Sigmoid colon (tissue), 7 donors: ENCODE measurements around the gene C18orf63. TPM values are rescaled to one million over a fixed set of nuclear protein-coding genes. Genes with fewer than 3 reads are reported as not detected.
A peak's percentile ranks its signal among the peaks of the same experiment; 100 is the strongest.

Experiments
- DNase-seq: peaks from one replicate; pipeline ENCODE4 v3.0.0-alpha.2; 2019
- H3K27ac ChIP-seq, 4 donors: fragments of 200-600 bp; sonication (generic); one replicate each; pipeline ENCODE4 v1.5.1; 2016 to 2019; ENCODE audit warnings: mild to moderate bottlenecking in 1 of 4
- H3K27me3 ChIP-seq, 3 donors: fragments of 200-600 bp; sonication (generic); one replicate each; pipeline ENCODE4 v1.5.1; 2019; ENCODE audit warnings: mild to moderate bottlenecking in 1 of 3
- H3K36me3 ChIP-seq, 4 donors: fragments of 200-600 bp; sonication (generic); one replicate each; pipeline ENCODE4 v1.5.1; 2016 to 2019
- H3K4me1 ChIP-seq, 4 donors: fragments of 200-600 bp; sonication (generic); one replicate each; pipeline ENCODE4 v1.5.1; 2017 to 2019
- H3K4me3 ChIP-seq, 4 donors: fragments of 200-600 bp; sonication (generic); one replicate each; pipeline ENCODE4 v1.5.1; 2017 to 2019; ENCODE audit warnings: mild to moderate bottlenecking in 2 of 4, moderate library complexity in 1 of 4
- H3K9me3 ChIP-seq, 4 donors: fragments of 200-600 bp in 3 of 4; sonication (generic) in 3 of 4; one replicate each; pipeline versions ENCODE4 v1.5.1 to v1.6.1; 2013 to 2019
- CTCF ChIP-seq, 4 experiments: fragments of 450-650 bp in 3 of 4; fragments of 200-600 bp in 1 of 4; IDR thresholded peaks; one replicate each; pipeline ENCODE4 v1.5.1; 2016 to 2019; ENCODE audit warnings: antibody characterized with exemption in 4 of 4, mild to moderate bottlenecking in 3 of 4, moderate library complexity in 2 of 4
- EP300 ChIP-seq, 4 donors: sonication (generic); formaldehyde crosslinking; IDR thresholded peaks; one replicate each; pipeline ENCODE4 v1.6.1; 2017; ENCODE audit warnings: antibody characterized with exemption in 4 of 4
- POLR2A ChIP-seq, 2 donors: fragments of 450-650 bp; IDR thresholded peaks; one replicate each; pipeline ENCODE4 v1.6.1; 2016; ENCODE audit warnings: antibody characterized with exemption in 2 of 2, mild to moderate bottlenecking in 2 of 2, moderate library complexity in 2 of 2
- POLR2AphosphoS5 ChIP-seq, 4 donors: sonication (generic); formaldehyde crosslinking; IDR thresholded peaks; one replicate each; pipeline ENCODE4 v1.6.1; 2017; ENCODE audit warnings: antibody characterized with exemption in 4 of 4
- WGBS, 2 donors: extraction: QIAGEN DNeasy Blood & Tissue Kit; methylation state at CpG; one replicate each; pipeline ENCODE4 v1.1.7; 2013; 5-methylcytosine and 5-hydroxymethylcytosine counted together
- intact Hi-C: fragments of 100-400 bp; cut with DNase I; formaldehyde crosslinking; loops from one replicate; pipeline ENCODE4 v1.15.1; 2023
- polyA plus RNA-seq, 3 donors: library from polyadenylated mRNA; stranded (reverse); fragments of 200-250 nt; gene quantifications; one replicate each; pipeline ENCODE4 v1.2.3, GENCODE V29; 2013
- total RNA-seq, 4 donors: library from RNA; depleted of rRNA; stranded (reverse); fragments of >200 nt; gene quantifications; one replicate each; pipeline ENCODE4 v1.1.0, GENCODE V29; 2016
- donor health status: healthy with polysubstance abuse.
- donor health status: Bipolar disorder and iron deficiency.
- donor health status: healthy.

The C18orf63 gene
- total and polyA plus RNA-seq, 7 donors: not detected

- H3K4me3 ChIP-seq: no peak overlapping the region
- TF ChIP-seq CTCF (IDR thresholded peaks at IDR 0.05) (no peak), EP300 (IDR thresholded peaks at IDR 0.05) (no peak), POLR2A (IDR thresholded peaks at IDR 0.05) (no peak), POLR2AphosphoS5 (IDR thresholded peaks at IDR 0.05) (no peak)
- intact Hi-C loops: no loop called here
- no peak overlapping the region for H3K27ac ChIP-seq
- H3K27me3 ChIP-seq: no peaks in the 10 kb centered on the region
- 96% methylated on average over 20 of the region's 20 CpGs for WGBS, 2 donors
- H3K9me3 ChIP-seq: no peaks in the 10 kb centered on the region
- no peak for DNase-seq
- no peaks in the 10 kb centered on the region for H3K4me1 ChIP-seq
- no peaks in the 10 kb centered on the region for H3K36me3 ChIP-seq
These were observed 74.4 kb downstream of the C18orf63 start for GRCh38 chr18:74389991-74390390.

- intact Hi-C loops: no loop called here
- Histone ChIP-seq H3K27ac (no peak overlapping the region), H3K36me3 (no peaks in the 10 kb centered on the region), H3K9me3 (no peaks in the 10 kb centered on the region), H3K4me1 (peaks cover 0 to 2% (median 0%) of the 10 kb centered on the region in 4 donors), H3K27me3 (no peaks in the 10 kb centered on the region), H3K4me3 (no peak overlapping the region)
- DNase-seq: no peak
- WGBS, 2 donors: 64 to 88% methylated on average over 3 of the region's 3 CpGs
- no peak for TF ChIP-seq POLR2AphosphoS5 (IDR thresholded peaks at IDR 0.05)
These were observed 75.3 kb downstream of the C18orf63 start for GRCh38 chr18:74390900-74391299.

GRCh38 chr18:74392323-74392722, 76.7 kb downstream of the C18orf63 start:
- no peak overlapping the region for H3K27ac ChIP-seq
- TF ChIP-seq POLR2A (IDR thresholded peaks at IDR 0.05): no peak
- TF ChIP-seq CTCF (IDR thresholded peaks at IDR 0.05): no peak
- TF ChIP-seq EP300 (IDR thresholded peaks at IDR 0.05): no peak
- TF ChIP-seq POLR2AphosphoS5 (IDR thresholded peaks at IDR 0.05): no peak
- H3K27me3 ChIP-seq: no peaks in the 10 kb centered on the region
- WGBS, 2 donors: 90 to 94% methylated on average over 4 of the region's 4 CpGs
- no peak overlapping the region for H3K4me3 ChIP-seq
- DNase-seq: no peak
- H3K4me1 ChIP-seq: peaks cover 0 to 9% (median 6%) of the 10 kb centered on the region in 4 donors
- intact Hi-C loops: no loop called here
- no peaks in the 10 kb centered on the region for H3K9me3 ChIP-seq
- H3K36me3 ChIP-seq: no peaks in the 10 kb centered on the region

- H3K36me3 ChIP-seq: no peaks in the 10 kb centered on the region
- WGBS, 2 donors: 95 to 96% methylated on average over 7 of the region's 7 CpGs
- H3K4me3 ChIP-seq: no peak overlapping the region
- TF ChIP-seq EP300 (IDR thresholded peaks at IDR 0.05) (no peak), POLR2A (IDR thresholded peaks at IDR 0.05) (no peak), POLR2AphosphoS5 (IDR thresholded peaks at IDR 0.05) (no peak), CTCF (IDR thresholded peaks at IDR 0.05) (no peak)
- intact Hi-C loops: no loop called here
- H3K4me1 ChIP-seq: peaks cover 0 to 9% (median 6%) of the 10 kb centered on the region in 4 donors
- no peaks in the 10 kb centered on the region for H3K9me3 ChIP-seq
- no peak overlapping the region for H3K27ac ChIP-seq
- no peaks in the 10 kb centered on the region for H3K27me3 ChIP-seq
- no peak for DNase-seq
These were observed 79.4 kb downstream of the C18orf63 start for GRCh38 chr18:74395006-74395405.

- H3K9me3 ChIP-seq: no peaks in the 10 kb centered on the region
- H3K27me3 ChIP-seq: no peaks in the 10 kb centered on the region
- peaks cover 0 to 9% (median 6%) of the 10 kb centered on the region in 4 donors for H3K4me1 ChIP-seq
- 93 to 94% methylated on average over 9 of the region's 9 CpGs for WGBS, 2 donors
- no peak overlapping the region for H3K4me3 ChIP-seq
- intact Hi-C loops: no loop called here
- peak overlapping the region in 1 of 4 donors; percentile 41 for H3K27ac ChIP-seq
- no peak for TF ChIP-seq EP300 (IDR thresholded peaks at IDR 0.05)
- TF ChIP-seq POLR2A (IDR thresholded peaks at IDR 0.05): no peak
- no peak for TF ChIP-seq CTCF (IDR thresholded peaks at IDR 0.05)
- TF ChIP-seq POLR2AphosphoS5 (IDR thresholded peaks at IDR 0.05): no peak
- DNase-seq: no peak
- H3K36me3 ChIP-seq: no peaks in the 10 kb centered on the region
These were observed 80.1 kb downstream of the C18orf63 start for GRCh38 chr18:74395648-74396154.
